NCI-H446 (cell line): ENCODE results near the gene ZNF799.
"Not testable (repeated sequence)": the region's sequence is repeated elsewhere in the genome, so short reads cannot be mapped to it uniquely, and the experiment has no call there.

Experiments used
- DNase-seq, 2 experiments: peaks; one replicate each; lab custom pipeline; 2025; lab: John Stamatoyannopoulos, UW

The ZNF799 gene

GRCh38 chr19:12362236-12362635, 38.8 kb downstream of the ZNF799 start:
- not testable (repeated sequence) for DNase-seq

- DNase-seq: no peak
Measured at GRCh38 chr19:12353375-12353774, 47.7 kb downstream of the ZNF799 start.

DNA sequence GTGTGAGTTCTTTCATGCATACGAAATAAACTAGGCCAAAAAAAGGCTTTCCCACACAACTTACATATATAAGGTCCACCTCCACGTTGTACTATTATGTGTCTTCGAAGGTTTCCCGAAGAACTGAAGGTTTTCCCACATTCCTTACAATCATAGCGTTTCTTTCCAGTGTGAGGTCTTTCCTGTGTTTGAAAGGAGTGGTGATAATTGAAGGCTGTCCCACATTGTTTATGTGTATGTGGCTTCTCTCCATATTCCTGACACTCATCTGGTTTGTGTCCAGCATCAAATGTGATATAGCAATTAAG, 50.2 kb downstream of the ZNF799 start:
- DNase-seq: no peak

- DNase-seq: no peak
Measured at GRCh38 chr19:12350185-12350889, 50.7 kb downstream of the ZNF799 start.

- no peak for DNase-seq
Measured at GRCh38 chr19:12346896-12347295, 54.2 kb downstream of the ZNF799 start.

DNA sequence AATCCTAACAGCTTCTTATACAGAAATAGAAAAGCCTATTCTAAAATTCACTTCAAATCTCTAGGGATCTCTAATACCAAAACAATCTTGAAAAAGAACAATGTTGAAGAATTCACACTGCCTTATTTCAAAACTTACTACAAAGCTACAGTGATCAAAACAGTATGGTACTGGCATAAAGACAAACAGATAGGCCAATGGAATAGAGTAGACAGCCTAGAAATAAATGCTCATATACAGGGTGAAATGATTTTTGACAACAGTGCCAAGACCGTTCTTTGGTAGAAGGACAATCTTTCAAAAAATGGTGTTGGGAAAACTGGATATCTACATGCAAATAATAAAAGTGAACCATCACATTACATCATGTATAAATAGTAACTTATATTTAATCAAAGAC, 55.9 kb downstream of the ZNF799 start:
- DNase-seq: no peak
